Activated CD4-positive, alpha-beta T cell treated with anti-CD3 and anti-CD28 coated beads for 48 hours (primary cell): ENCODE results near the gene ERMP1.
"Not testable (repeated sequence)": the region's sequence is repeated elsewhere in the genome, so short reads cannot be mapped to it uniquely, and the experiment has no call there.

ENCODE experiments used
- DNase-seq: peaks from one replicate; pipeline ENCODE4 v3.0.0-alpha.2; 2020

The ERMP1 gene

DNA sequence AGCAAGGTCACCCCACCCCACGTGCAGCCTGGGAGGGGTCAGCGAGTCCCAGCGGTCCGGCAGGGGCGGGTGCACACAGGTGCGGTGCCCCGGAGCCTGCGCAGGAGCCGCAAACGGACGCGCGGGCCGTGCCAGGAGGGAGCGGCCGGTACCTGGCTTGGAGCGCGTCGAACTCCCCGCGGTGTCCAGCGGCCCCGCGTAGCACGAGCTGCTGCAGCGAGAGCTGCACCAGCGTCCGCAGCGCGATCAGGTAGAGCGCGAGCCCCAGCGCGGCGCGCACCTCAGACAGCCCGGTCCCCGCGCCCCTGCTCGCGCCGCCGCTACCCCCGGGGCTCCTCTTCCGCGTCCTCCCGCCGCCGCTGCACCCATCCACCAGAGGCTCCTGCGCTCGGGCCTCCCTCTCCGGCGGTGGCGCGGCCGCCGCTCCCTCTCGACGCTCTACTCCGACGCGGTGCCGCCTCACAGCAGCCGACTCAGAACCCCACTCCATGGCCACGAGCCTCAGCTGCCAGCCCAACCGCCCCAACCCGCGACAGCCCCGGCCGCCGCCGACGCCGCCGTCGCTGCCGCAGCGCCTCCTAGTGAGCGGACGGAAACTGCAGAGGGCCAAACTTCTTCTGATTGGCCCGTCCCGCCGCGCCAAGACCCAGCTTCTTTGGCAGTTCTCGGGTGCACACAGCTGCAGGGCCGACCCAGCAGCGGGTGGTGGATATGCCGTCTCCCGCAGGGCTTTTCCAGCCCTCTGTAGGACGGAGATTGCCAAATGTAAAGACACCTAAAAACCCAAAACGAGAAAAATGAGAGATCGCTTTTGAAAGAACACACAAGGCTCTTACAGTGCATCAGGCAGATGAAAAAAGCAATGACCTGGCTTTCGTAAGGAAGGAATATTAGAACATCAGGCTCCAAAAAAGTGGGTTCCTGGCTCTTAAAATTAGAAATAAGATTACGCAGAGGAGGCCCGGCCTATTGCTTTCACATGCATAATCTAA lies at the start of gene ERMP1:
Gene ERMP1, minus strand, starts transcription at position 580 of the 992 bp plus-strand sequence. Its CDS starts 90 bp downstream, at position 490.
- DNase-seq = peak; percentile 94

- DNase-seq = not testable (repeated sequence)
Measured at GRCh38 chr9:5882244-5883012, 49.5 kb upstream of the ERMP1 start.

GRCh38 chr9:5879419-5880181 lies 46.7 kb upstream of the ERMP1 start:
- DNase-seq = no peak

- DNase-seq = no peak
Measured at GRCh38 chr9:5876711-5877110, 43.8 kb upstream of the ERMP1 start.

- no peak for DNase-seq
Measured at GRCh38 chr9:5876026-5876425, 43.1 kb upstream of the ERMP1 start.

DNA sequence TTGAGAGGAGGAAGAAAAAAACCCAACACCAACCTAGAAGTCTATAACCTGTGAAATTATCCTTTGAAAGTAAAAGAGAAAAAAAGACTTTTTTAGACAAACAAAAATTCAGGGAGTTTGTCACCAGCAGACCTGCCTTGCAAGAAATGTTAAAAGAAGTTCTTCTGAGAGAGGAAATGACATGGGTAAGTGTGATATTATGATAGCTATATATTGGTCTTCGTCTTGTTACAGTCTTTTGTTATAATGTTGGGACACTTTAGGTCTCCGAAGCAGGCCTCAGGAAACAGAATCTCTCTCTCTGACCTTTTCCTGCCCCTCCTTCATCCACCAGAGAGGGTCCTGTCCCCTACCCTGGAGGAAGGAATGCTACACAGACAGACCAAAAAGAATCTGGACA lies 41.1 kb upstream of the ERMP1 start:
- DNase-seq = no peak

DNA sequence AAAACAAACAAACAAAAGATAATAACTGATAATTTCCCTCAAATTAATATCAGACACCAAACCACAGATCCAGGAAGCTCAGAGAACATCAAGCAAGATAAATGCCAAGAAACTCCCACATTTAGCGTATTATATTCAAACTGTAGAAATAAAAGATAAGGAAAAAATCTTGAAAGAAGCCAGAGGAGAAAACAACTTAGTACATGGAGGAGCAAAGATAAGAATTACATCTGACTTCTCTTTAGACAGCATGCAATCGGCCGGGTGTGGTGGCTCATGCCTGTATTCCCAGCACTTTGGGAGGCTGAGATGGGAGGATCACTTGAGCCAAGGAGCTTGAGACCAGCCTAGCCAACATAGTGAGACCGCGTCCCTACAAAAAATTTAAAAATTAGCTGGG lies 40.5 kb upstream of the ERMP1 start:
- DNase-seq = no peak

DNA sequence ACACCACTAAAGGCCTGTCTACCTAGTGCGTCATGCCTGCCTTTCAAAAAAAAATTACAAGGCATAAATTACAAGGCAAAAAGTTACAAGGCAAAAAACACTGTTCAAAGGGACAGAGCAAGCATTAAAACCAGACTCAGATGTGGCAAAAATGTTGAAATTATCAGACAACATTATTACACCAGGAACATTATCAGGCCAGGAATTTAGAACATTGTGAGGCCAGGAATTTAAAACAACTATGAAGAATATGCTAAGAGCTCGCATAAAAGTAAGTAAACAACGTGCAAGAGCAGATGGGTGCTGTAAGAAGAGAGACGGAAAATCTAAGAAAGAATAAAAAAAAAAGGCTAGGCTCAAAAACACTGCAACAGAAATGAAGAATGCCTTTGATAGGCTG lies 39.6 kb upstream of the ERMP1 start:
- DNase-seq = no peak

- no peak for DNase-seq
Measured at GRCh38 chr9:5871785-5872184, 38.9 kb upstream of the ERMP1 start.

DNA sequence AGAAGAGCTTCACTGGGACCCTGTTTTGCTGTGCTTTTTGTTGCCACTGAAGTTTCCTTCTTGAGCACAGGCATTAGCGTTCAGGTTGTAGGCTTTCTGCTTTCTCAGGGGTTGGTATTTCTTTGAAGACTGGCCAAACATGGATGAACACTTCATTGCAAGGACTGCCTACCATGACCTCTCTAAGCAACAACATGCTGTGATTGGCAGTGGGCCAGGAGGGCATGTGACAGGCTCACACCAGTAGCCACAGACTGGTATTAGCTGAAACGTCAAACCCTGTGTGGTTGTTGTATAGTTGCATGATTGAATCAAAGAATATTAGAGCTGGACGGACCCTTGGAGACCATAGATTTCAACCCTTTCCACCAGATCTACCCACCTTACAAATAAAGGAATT lies 37.8 kb upstream of the ERMP1 start:
- no peak for DNase-seq

GRCh38 chr9:5870020-5870339 lies 37.1 kb upstream of the ERMP1 start:
- no peak for DNase-seq

DNA sequence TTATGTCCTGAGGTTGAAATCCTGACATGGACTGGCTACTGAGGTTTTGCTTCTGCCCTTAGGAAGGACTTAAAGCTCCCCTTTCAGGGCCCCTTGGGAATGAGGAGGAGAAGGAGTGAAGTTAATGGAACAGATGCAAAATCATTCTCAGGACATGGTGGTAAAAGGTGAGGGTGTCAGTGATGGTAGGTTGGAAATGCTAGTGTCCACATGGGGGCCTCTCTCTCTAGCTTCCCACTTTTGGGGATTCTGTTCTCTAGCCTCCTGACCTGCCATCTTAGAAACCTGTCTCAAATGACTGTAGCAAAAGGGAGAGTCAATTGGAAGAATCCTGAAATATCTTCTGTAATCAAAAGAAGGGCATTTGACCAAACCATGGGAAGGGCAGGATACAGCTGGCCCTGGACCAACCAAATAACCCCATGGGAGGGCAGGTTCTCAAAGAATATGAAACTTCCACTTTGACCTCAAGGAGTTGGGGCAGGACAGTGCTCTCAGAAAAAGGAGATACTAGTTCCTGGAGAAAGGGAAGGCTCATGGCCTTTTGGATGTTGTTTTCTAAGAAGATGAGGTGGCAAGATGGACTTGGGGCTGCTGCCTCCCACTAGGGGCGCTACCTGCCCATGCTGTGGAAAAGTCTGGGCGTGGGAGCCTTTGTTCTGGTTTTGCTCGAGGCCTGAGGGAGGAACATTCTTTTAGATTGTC lies 36.5 kb upstream of the ERMP1 start:
- peak; percentile 59 for DNase-seq

DNA sequence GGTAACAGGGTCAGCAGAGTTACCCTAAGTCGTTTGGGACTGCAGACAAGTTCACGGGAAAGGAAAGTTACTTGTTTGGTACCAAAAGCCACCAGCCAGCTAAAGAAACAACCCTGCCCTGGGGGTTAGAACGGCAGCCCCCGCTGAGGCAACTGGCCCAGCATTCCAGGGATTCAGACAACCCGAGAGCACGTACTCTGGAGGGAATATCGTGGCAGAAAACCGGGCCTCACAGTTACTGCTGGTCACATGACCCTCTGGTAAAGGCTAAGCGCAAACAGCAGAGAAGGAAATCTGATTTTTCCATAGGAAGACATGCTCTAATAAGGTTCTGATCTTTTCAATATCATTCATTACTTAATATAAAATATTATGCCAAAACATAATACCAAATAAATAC lies 35.3 kb upstream of the ERMP1 start:
- no peak for DNase-seq

GRCh38 chr9:5866685-5867084 lies 33.8 kb upstream of the ERMP1 start:
- no peak for DNase-seq

DNA sequence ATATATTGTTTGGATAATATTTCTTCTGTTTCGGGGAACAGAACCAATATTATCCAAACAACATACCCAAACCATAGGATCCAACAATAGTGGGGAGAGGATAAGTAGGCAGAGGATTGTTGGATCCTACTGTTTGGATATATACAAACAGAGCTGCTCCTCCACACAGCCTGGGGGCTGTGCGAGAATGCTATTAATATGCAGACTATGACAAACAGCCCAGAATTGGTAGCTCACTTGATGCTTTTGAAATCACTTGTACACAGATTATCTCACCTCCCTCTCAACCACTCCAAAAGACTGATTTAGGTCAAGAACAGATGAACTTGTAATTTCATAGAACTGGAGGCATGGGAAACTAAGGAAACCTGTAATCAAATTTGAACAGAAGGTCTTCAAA lies 33.4 kb upstream of the ERMP1 start:
- DNase-seq = no peak

DNA sequence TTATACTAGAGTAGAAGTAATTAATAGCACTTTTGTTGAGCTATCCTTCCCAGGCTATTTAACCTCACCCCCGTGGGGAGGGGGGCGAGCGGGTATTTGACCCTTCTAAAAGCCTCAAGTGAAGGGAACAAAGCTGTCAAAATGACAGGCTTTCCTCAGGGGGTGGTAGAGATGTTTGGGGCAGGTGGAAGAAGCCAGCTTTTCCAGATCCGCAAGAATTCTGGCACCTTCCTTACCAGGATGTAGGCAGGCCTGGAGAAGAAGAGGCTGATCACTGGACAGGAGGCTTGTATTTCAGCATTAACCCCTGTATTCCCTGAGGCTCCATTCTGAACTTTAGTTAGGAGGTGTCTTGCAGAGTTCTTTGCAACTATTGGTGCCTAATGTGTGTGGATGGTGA lies 31.5 kb upstream of the ERMP1 start:
- no peak for DNase-seq

- DNase-seq = no peak
Measured at GRCh38 chr9:5863092-5863746, 30.3 kb upstream of the ERMP1 start.

- DNase-seq = no peak
Measured at GRCh38 chr9:5858833-5859232, 25.9 kb upstream of the ERMP1 start.

GRCh38 chr9:5857928-5858327 lies 25.0 kb upstream of the ERMP1 start:
- no peak for DNase-seq

DNA sequence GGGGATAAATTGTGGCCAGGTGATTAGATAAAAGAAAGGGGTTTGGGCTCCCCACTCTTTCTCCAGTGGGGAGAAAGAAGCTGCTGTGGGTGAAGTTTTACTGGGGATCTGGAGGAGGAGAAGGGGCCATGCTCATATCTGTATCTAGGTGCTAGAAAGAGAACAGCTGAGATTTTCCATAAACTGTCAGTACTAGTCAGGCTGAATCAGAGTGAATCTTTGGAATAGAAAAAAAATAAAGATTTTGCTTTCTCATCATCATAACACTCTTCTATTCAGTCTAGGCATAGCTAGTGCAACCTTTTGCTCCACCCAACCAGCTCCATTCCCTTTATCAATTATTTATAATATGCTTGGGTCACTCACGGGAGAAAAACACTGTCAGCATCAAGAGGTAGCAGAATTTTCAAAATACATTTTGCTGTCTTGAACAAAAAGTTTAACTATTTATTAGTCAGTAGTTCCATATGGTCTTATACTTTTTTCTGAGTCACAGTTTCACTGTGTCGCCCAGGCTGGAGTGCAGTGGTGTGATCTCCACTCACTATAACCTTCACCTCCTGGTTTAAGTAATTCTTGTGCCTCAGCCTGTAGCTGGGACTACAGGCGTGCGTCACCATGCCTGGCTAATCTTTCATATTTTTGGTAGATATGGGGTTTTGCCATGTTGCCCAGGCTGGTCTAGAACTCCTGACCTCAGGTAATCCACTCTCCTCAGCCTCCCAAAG lies 21.3 kb upstream of the ERMP1 start:
- DNase-seq = peak; percentile 44

DNA sequence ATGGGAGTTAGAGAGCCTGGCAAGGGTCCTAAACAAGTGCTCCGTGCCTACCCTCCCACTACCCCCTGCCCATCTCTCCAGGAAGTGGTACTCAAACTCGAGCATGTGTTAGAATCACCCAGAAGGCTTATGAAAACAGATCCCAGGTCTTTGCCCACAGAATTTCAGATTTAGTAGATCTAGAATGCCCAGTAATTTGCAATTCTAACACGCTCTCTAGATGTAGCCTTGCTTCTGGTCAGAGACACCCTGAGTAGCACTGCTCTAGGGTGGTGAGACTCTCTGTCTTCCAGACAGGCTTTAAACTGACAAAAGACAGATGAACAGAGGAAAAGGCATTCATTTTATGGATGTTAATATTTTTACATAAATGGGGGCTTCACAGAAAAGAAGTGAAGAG lies 20.7 kb upstream of the ERMP1 start:
- no peak for DNase-seq
